ENCODE results near the gene ADAM12. TPM values are rescaled to one million over a fixed set of nuclear protein-coding genes. Genes with fewer than 3 reads are reported as not detected.
A peak's percentile ranks its signal among the peaks of the same experiment; 100 is the strongest.
"Not testable (repeated sequence)": the region's sequence is repeated elsewhere in the genome, so short reads cannot be mapped to it uniquely, and the experiment has no call there.

The ADAM12 gene
- total RNA-seq, 1 experiment from 2014 or later = not detected

DNA sequence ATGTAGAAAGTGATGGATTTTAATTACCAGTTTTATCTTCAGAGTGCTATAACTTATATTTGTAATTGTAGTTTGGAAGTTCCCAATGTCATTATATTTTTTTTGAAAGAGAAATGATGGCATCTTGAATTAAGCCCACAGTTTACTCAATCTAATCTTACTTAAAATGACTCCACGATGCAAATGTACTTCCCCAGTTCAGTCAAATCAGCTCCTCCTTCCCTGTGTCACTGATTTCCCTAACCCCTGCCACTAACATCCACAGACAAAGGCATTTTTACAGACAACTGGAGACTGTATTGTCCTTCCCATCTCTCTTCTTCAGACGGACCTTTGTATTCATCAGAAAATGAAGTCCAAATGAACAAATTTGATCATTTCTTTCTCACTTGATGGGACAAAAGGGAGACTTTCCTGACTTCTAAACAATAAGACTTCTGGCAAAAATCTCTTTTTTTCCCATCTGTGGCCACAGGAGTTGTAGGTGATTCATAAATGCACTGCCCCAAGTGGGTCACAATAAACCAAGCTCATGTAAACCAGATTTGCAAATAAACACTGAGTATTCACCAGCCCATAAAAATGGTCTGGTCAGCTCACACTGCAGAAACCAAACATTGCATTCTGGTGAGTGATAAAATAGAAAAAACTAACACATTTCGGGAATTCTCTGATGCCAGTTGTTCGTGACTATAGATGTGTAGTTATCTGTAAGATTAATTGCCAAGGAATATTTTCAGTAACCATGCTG, 329.0 kb downstream of the ADAM12 start:
- in situ Hi-C loops (cut with HindIII; ENCODE audit: low sequenced_read_pairs) = no loop called here
- no peak for DNase-seq (ENCODE audit: low spot score)

DNA sequence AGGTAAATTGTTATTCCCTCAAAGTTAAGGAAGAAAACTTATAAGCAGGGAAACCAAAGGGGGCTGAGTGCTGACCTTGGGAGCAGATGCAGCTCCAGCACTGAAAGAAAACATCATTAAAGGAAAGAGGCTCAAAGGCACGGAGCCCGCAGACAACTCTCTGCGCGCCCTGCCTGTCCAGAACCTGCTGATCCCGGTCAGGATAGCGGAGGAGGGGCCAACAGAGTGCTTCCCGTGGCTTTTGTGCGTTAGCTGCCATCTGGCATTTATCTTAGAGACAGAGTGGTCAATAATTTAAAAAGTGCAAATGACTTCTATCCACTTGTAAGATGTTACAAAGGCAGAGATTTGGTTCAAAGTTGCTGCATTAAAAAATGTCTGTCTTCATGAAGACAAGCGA, 329.8 kb downstream of the ADAM12 start:
- DNase-seq (ENCODE audit: low spot score) = no peak
- in situ Hi-C loops (cut with HindIII; ENCODE audit: low sequenced_read_pairs) = no loop called here

DNA sequence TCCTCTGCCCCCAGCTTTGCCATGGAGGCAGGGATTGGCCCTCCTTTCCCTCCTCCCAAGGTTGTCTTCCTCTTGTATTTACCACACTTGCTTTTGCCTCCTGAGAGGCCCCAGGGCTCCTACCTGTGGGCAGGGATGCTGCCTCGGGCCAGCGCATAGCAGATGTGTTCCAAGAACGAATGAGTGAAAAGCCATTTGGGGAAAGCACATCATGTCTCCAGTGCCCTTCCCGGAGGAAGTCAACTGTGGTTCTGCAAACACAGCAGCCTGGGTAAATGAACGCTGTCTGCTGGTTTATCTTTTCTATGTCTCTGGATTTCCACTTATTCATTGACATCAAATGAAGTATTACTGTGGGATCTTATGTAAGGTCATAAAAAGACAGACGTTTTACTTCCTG, 330.2 kb downstream of the ADAM12 start:
- in situ Hi-C loops (cut with HindIII; ENCODE audit: low sequenced_read_pairs) = no loop called here
- DNase-seq (ENCODE audit: low spot score) = no peak

DNA sequence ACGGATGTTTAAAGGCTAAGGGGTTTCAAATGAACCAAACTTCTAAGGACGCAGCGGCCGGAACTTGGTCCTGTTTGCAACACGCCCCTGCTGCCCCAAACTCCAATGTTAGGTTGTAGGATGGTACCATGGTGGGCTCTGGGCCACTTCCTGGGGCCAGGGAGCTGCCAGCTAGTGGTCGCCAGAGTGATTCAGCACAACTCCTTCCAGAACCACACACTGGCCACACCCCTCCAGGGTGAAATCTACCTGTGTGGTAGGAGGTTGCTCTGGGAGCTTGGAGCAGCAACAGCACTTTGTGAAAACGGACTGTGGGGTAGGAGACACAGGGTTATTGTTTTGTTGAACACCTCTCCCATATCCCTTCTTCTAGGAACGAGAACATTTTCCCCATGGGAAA, 330.8 kb downstream of the ADAM12 start:
- no peak for DNase-seq (ENCODE audit: low spot score)
- in situ Hi-C loops (cut with HindIII; ENCODE audit: low sequenced_read_pairs) = no loop called here

DNA sequence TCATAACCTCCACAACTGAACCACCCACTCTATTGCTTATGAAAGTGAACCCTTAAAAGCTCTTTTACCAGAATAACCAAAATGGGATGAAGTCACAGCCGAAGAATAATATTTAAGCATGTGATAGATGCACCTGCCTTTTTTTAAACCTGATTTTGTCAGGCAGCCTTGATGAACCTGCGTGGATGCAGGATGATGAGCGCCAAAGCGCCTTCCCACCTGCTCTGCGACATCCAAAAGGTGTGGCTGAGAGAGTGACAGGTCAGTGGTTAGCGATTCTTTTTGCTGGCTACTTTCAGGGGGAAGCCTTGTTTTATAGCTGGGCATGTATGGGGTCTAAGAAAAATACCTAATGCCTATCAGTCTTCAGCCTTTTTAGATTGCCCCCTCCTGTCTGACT, 334.1 kb downstream of the ADAM12 start:
- in situ Hi-C loops (cut with HindIII; ENCODE audit: low sequenced_read_pairs) = no loop called here
- DNase-seq (ENCODE audit: low spot score) = no peak

DNA sequence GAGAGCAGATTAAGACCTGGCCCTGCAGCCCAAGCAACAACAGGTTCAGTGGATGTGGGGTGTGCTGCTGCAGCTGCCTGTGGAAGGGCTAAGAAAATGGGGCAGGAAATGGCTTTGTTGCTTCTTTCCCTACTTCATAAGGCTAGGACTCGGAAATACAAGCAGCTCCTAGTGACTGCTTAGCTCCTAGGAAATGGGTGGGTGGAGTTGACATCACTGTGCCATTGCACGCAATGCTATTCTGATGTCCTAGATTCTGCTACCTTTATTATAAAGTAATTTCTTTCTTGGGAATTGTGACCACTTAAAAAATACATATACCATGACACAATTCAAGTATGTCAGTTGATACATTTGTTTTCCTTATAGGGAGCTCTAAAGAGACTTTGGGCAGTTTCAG, 336.1 kb downstream of the ADAM12 start:
- DNase-seq (ENCODE audit: low spot score) = no peak
- in situ Hi-C loops (cut with HindIII; ENCODE audit: low sequenced_read_pairs) = no loop called here

DNA sequence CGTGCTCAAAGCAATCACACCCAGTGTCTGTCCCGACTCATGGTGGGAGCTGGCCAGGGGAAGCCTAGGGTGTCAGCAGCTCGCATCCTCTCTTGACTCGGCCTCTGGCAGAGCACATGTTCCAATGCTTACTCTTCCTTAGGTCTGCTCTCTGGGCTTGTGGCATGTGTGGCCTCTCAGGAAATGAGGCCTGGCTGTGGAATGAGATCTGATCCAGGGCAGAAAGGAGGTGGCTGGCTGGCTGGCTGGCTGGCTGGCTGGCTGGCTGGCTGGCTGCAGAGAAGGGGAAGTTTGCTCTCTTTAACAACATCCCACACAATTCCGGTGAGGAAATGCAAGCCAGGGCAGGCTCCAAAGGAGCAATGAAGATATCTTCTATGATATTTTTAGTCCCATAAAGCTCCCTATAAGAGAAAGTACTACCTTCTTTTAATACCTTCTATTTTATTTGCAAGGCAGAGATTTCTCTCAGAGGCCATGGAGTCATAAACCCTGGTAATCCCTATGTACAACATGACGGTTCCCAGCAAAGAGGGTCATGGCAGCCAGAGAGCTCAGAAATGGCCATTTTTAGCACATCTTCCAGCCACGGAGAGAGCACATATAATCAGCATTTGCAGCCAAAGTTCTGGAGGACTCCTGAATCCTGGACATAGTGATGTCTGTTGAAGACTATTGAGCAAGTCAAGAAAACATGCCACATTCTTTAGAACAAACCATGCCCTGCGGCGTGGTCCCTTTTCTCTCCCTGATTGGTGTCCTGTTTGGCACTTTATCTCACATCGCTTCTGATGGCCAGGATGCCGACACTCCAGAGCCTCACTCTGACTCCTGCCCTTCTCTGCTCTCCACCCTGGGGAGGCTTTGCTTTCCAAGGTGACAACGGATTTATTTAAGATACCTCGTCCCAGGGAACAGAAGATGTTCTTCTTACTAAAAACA, 338.2 kb downstream of the ADAM12 start:
- in situ Hi-C loops (cut with HindIII; ENCODE audit: low sequenced_read_pairs) = no loop called here
- no peak for DNase-seq (ENCODE audit: low spot score)

DNA sequence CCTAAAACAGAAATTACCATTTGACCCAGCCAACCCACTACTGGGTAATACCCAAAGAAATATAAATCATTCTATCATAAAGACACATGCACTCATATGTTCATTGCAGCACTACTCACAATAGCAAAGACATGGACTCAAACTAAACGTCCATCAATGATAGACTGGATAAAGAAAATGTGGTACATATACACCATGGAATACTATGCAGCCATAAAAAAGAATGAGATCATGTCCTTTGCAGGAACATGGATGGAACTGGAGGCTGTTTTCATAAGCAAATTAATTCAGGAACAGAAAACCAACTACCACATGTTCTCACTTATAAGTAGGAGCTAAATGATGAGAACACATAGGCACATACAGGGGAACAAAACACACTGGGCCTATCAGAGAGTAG, 340.5 kb downstream of the ADAM12 start:
- in situ Hi-C loops (cut with HindIII; ENCODE audit: low sequenced_read_pairs); DNase-seq (ENCODE audit: low spot score): not testable (repeated sequence)

DNA sequence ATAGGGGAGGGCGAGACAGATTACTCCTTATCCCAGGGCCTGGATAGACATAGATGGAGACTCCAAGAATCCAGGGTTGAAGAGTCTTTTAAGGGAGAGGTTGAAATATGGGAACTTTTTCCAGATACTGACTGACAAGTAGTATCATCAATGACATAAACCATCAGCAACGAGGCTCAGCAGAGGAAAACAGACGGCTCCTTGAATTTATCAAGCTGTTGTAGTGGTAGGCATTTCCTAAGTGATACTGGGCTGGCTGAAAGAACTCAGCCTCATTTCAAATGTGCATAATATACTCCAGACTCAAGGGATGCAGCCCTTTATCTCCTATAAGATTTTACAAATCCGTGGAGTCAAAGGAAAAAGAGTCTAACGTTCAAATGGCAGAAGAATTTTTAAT, 341.4 kb downstream of the ADAM12 start:
- in situ Hi-C loops (cut with HindIII; ENCODE audit: low sequenced_read_pairs) = no loop called here
- no peak for DNase-seq (ENCODE audit: low spot score)

DNA sequence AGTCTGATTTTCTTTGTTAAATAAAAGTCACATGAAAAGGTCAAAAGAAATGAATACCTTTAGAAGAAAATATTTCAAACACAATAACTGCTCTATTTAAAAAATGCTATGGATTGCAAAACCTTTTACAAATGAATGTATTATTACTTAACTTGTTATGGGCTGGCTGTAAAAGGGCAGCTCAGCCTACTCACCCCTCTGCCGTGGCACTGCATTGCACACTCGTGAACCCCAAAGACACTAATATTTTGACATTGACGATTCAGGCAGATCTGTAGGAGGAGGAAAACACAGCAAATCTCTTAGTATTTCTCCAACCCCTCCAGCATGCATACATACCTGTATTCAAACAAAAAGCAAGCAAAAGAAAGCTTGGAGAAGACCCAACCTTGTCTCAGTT, 342.4 kb downstream of the ADAM12 start:
- no peak for DNase-seq (ENCODE audit: low spot score)
- in situ Hi-C loops (cut with HindIII; ENCODE audit: low sequenced_read_pairs) = no loop called here

DNA sequence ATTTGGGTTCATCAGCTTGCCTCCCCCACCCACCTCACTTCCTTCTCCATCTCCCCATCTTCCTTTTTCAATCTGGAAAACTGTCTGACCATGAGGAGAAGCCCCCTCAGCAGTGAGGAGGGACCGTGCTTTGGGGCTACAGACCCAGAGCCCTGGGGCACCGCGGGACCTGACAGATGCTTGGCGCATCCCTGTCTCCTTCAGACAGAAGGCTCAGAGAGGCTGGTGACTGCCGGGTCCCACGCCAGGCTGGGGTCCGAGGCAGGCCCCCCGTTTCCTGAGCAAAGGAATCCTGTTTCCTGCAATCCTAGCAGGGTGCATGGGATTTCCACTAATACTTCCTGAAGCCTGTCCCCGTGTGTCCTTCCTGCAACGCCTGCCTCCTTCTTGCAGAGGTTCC, 344.9 kb downstream of the ADAM12 start:
- in situ Hi-C loops (cut with HindIII; ENCODE audit: low sequenced_read_pairs) = no loop called here
- no peak for DNase-seq (ENCODE audit: low spot score)

DNA sequence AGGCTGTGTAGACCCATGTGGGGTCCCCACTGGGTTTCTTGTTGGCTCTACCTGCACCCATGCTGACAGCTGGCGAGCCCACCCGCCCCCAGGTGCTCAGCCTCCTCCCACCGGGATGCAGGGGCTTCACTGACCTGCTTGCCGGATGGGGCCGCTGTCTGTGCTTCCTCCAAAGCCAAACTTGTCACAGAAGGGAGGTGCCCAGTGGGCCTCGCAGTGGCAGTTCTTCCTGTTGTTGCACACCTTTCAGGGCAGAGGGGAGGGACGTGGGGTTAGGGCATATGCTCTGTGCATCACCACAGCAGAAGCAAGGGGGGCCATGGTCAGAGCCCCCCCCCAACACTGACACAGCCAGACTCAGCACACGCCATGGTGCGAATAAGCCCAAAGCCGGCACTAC, 345.4 kb downstream of the ADAM12 start:
- no peak for DNase-seq (ENCODE audit: low spot score)
- in situ Hi-C loops (cut with HindIII; ENCODE audit: low sequenced_read_pairs) = no loop called here

DNA sequence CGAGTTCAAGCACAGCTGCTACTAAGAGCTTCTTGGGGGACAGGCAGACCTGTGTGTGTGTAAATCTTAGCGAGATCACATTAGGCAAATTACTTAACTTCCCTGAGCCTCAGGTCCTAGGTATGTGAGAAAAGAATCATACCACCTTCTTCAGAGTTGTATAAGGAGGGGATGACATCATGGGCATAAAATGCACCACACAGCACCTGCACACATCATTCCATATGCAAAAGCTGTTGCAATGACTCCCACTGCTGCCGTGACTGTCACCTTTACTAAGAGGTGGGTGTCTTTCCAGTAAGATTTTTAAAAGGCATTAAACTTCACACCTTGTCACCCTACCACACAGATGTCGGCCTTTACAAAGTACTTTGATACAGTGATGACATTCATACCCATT, 345.9 kb downstream of the ADAM12 start:
- in situ Hi-C loops (cut with HindIII; ENCODE audit: low sequenced_read_pairs) = no loop called here
- DNase-seq (ENCODE audit: low spot score) = no peak

DNA sequence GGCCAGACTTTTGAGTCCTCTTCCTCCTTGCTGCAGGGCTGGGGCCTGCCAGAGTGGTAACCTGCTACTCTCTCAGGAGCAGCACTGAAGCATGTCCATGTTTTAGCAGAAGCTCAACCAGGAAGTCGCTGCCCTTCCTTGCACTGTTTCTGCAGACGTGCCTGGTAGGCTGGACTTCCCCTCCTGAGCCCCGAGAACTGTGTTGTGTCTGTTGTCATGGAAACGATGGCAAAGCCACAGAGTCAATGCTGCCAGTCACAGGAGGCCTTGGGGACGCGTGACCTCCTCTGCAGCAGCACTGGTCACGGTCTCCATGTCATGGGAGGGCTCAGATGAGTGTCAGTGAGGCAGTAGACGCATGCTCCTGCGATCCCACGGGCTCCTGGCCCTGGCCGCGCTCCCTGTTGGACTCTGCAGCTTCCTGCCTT, 346.5 kb downstream of the ADAM12 start:
- peak; percentile 23 for DNase-seq (ENCODE audit: low spot score)
- in situ Hi-C loops (cut with HindIII; ENCODE audit: low sequenced_read_pairs) = no loop called here

DNA sequence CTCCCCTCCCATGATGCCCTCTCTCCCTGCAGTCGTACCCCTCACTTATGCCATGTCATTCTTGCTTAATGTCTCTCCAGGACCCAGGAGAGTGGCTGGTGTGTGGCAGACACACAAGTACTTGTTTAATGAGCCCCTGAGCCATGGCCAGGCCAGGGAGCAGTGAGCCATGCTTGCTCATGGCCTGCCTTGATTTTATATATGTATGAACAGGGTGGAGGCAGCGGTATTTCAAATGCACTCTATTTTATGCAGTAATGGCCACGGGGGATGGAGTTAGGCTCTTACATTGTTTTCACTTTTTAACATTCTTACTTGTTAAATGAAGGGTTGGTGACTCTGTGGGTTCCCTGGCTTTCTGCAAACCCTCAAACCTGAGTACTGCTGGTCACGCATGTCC, 347.2 kb downstream of the ADAM12 start:
- no peak for DNase-seq (ENCODE audit: low spot score)
- in situ Hi-C loops (cut with HindIII; ENCODE audit: low sequenced_read_pairs) = no loop called here

DNA sequence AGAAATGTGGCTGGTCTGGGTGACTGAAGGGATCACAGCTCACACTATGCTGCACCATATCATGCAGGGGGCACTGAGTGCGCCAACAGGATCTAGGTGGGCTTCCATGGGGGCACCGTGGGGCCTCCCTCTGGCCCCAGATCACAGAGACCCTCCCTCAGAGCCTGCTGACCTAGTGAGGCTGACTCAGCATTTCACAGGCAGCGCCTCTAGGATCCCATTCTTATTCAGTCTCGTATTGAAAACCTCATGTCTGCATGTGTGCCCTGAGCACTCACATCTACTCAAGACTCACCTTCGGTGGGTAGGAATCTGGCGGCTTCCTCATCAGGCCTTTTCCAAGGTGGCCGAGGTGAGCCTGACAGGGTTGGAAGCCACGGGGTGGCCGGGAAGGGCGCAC, 350.3 kb downstream of the ADAM12 start:
- in situ Hi-C loops (cut with HindIII; ENCODE audit: low sequenced_read_pairs) = no loop called here
- no peak for DNase-seq (ENCODE audit: low spot score)

DNA sequence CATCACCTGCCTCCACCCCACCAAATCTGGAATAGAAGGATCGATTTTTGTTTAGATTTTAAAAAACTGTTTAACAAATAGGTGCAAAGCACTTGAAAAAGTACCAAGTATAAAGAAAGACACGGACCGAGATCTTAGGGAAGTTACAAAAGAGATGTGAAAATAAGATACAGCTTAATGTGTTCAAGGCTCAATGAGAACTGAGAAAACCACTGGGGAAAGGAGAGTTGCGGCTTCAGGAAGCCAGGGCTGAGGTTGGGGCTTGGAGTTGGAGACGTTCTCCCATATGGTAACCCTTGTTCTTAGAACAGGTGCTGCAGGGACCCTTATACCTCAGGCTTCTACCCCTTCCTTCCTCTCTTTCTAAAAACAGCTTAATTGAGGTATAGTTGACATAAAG, 351.8 kb downstream of the ADAM12 start:
- DNase-seq (ENCODE audit: low spot score) = no peak
- in situ Hi-C loops (cut with HindIII; ENCODE audit: low sequenced_read_pairs) = no loop called here

DNA sequence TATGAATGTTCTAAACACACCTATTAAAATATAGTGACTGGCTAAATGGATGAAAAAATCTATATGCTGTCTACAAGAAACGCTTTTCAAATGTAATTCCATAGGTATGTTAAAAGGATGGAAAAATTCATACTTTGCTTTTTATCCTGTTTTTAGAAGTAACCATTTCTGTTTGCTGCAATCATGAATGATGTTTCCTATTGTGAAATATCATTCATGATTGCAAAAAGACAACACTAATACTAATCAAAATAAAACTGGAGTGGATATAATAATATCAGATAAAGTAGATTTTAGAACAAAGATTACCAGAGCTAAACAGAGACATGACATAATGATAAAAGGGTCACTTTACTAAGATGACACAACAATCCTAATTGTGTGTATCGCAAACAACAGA, 353.7 kb downstream of the ADAM12 start:
- no peak for DNase-seq (ENCODE audit: low spot score)
- in situ Hi-C loops (cut with HindIII; ENCODE audit: low sequenced_read_pairs) = no loop called here

DNA sequence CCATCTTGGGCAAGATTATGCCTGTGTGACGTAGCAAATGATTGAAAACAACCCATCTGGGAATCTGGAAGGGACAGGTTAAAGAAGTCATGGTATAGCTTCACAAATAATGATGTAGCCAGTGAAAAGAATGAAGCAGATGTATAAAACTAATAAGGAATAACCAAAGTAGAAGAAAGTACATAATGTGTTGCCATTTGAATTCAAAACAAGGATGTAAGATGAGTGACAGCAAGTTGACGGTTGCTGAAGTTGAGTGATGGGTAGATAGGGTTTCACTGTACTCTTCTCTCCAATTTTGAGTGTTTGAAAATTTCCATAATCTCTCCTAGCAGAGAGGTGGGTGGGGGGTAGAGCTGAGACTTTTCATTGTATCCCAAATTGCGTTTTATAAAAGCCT, 358.3 kb downstream of the ADAM12 start:
- no peak for DNase-seq (ENCODE audit: low spot score)
- in situ Hi-C loops (cut with HindIII; ENCODE audit: low sequenced_read_pairs) = no loop called here

DNA sequence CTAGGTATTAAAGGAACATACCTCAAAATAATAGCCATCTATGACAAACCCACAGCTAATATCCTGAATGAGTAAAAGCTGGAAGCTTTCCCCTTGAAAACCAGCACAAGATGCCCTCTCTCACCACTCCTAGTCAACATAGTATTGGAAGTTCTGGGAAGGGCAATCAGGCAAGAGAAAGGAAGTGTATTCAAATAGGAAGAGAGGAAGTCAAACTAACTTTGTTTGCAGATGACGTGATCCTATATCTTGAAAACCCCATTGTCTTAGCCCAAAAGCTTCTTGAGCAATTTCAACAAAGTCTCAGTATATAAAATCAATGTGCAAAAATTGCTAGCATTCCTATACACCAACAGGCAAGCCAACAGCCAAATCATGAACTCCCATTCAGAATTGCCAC, 360.6 kb downstream of the ADAM12 start:
- DNase-seq (ENCODE audit: low spot score) = no peak
- in situ Hi-C loops (cut with HindIII; ENCODE audit: low sequenced_read_pairs) = no loop called here

DNA sequence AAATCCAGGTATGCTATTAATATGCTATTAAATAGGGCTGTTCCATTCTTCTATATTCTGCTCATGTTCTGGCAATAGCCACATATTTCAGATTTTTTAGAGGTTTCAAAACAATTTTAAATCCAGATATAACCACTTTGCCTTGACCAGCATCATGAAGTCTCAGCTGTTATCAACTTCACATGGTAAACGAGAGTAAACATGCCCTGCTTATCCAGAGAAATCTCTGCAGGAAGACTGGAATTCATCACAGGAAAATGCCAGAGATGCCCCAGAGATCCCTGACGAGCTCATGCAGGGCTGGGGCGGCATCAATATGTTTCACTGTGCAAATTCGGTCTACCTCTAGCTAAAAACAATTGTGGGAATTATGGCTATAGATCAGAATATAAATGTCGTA, 365.4 kb downstream of the ADAM12 start:
- DNase-seq (ENCODE audit: low spot score) = no peak
- in situ Hi-C loops (cut with HindIII; ENCODE audit: low sequenced_read_pairs) = no loop called here
